ENCODE data around the gene VPS26A. TPM values are rescaled to one million over a fixed set of nuclear protein-coding genes. Genes with fewer than 3 reads are reported as not detected.

Gene VPS26A
- total RNA-seq, 6 experiments from 2014 or later, result 47.9 to 62.8 (median 61.4) TPM

DNA sequence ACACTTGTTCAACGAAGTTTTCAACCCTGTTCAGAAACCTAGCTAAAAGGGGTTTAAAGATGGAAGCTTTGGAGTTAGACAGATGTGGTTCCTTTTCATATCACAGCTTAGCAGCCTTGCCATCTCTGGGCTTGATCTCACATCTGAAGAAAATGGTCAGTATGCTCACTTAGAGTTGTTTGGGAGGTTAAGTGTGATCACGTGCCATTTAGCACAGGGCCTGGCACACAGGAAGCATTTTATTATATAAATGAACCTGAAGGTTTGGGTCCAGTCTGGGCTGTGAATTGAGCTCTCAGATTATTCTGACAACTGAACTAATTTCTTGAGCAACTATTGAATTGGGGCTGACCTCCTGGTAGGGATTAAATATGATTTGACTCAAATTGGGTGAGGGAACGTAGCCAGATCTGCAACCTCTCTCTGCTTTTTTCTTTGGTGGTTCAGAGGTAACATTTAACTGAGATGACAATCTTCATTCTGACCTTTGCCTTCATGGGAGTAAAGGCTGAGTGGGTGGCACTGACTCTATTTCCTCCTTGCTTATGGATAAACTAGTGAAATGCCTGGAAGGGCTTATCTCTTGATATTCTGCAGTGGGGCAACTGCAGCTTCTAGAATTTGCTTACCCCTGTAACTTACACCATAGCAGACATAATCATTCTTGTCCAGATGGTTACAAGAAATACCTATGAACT lies 86.0 kb downstream of the VPS26A start:
- no peaks in the 10 kb centered on the region for H3K27me3 Mint-ChIP-seq (ENCODE audit: insufficient read depth)
- H3K27ac Mint-ChIP-seq, result no peak overlapping the region
- no peak overlapping the region for H3K4me3 Mint-ChIP-seq
- TF ChIP-seq CTCF (IDR thresholded peaks at IDR 0.05), result no peak
- no peaks in the 10 kb centered on the region for H3K4me1 Mint-ChIP-seq (ENCODE audit: low read depth)
- no peak for DNase-seq
- no peaks in the 10 kb centered on the region for H3K9me3 Mint-ChIP-seq
- H3K36me3 Mint-ChIP-seq (ENCODE audit: low read depth), result peaks cover 23% of the 10 kb centered on the region

DNA sequence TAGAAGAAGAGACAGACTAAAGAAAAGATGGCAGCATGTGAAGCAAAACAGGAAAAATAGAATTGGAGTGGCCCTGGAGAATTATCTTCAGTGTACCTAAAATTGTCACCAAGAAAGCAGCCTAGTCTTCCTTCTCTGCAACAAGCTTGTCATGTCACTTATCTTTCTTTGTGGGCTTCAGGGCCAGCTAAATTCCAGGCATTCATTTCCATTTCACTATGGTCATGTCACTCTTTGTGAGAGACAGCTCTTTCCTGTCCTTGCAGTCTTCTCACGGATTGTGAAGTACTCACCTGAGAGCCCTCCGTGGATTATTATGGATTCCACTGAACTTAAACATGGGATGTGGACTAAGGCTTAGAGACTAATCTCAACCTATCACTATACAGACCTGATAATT lies 87.1 kb downstream of the VPS26A start:
- peaks cover 11% of the 10 kb centered on the region for H3K4me1 Mint-ChIP-seq (ENCODE audit: low read depth)
- H3K9me3 Mint-ChIP-seq, result no peaks in the 10 kb centered on the region

DNA sequence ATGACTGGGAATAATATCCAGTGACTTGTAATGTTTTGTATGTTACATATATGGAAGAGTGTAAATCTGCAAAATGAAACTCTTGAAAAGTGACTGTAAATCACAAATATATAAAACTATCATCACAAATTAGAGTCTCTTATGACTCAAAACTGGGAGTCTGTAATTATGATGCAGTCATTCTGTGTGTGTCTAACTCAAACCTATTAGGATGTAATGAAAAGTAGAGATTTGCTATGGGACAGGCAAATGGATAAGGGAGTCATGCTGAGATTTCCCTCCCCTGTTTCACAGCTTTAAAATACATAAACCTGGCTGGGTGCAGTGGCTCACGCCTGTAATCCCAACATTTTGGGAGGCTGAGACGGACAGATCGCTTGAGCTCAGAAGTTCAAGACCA lies 87.5 kb downstream of the VPS26A start:
- DNase-seq, result no peak
- H3K27me3 Mint-ChIP-seq (ENCODE audit: insufficient read depth), result no peaks in the 10 kb centered on the region
- no peaks in the 10 kb centered on the region for H3K9me3 Mint-ChIP-seq
- peaks cover 19% of the 10 kb centered on the region for H3K36me3 Mint-ChIP-seq (ENCODE audit: low read depth)
- no peak overlapping the region for H3K27ac Mint-ChIP-seq
- TF ChIP-seq CTCF (IDR thresholded peaks at IDR 0.05), result no peak
- no peak overlapping the region for H3K4me3 Mint-ChIP-seq
- H3K4me1 Mint-ChIP-seq (ENCODE audit: low read depth), result peaks cover 15% of the 10 kb centered on the region

More for the DNA sequence above, 87.1 kb downstream of the VPS26A start:
- TF ChIP-seq CTCF (IDR thresholded peaks at IDR 0.05), result no peak
- no peak overlapping the region for H3K27ac Mint-ChIP-seq
- no peaks in the 10 kb centered on the region for H3K27me3 Mint-ChIP-seq (ENCODE audit: insufficient read depth)
- H3K4me3 Mint-ChIP-seq, result no peak overlapping the region
- DNase-seq, result no peak
- peaks cover 23% of the 10 kb centered on the region for H3K36me3 Mint-ChIP-seq (ENCODE audit: low read depth)

GRCh38 chr10:69213591-69214311 lies 89.8 kb downstream of the VPS26A start:
- Mint-ChIP-seq H3K9me3 (no peaks in the 10 kb centered on the region), H3K4me3 (no peak overlapping the region), H3K4me1 (ENCODE audit: low read depth) (peaks cover 30% of the 10 kb centered on the region), H3K27me3 (ENCODE audit: insufficient read depth) (no peaks in the 10 kb centered on the region), H3K27ac (no peak overlapping the region), H3K36me3 (ENCODE audit: low read depth) (peaks cover 5% of the 10 kb centered on the region)
- DNase-seq, result no peak
- no peak for TF ChIP-seq CTCF (IDR thresholded peaks at IDR 0.05)

DNA sequence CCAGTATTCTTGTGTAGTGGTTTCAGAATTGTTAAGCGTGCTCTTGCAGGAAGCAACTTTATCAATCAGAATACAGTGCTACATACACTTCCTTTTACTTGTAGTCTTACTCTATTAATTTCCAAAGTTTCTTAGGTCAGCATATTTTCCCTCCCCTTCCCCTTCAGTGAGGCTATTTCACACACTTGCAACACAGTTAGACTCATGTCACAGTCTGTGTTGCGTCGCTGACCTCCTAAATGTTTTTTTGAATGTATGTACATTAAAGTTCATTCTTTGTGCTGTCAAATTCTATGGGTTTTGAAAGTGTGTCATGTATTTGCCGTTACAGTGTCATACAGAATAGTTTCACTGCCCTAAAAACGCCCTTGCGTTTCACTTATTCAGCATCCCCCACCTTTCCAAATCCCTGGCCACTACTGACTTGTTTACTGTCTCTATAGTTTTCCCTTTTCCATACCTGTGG lies 90.7 kb downstream of the VPS26A start:
- no peak for TF ChIP-seq CTCF (IDR thresholded peaks at IDR 0.05)
- Mint-ChIP-seq H3K4me1 (ENCODE audit: low read depth) (peaks cover 35% of the 10 kb centered on the region), H3K36me3 (ENCODE audit: low read depth) (no peaks in the 10 kb centered on the region), H3K9me3 (no peaks in the 10 kb centered on the region), H3K27ac (no peak overlapping the region), H3K4me3 (no peak overlapping the region), H3K27me3 (ENCODE audit: insufficient read depth) (no peaks in the 10 kb centered on the region)
- DNase-seq, result no peak

All from HFFc6 (cell line).